ENCODE data around the gene SSH2. TPM values are rescaled to one million over a fixed set of nuclear protein-coding genes. Genes with fewer than 3 reads are reported as not detected.

SSH2 gene
- total RNA-seq, 2 experiments from 2014 or later: 39.4 to 73.9 TPM

GRCh38 chr17:29778956-29779811 lies 150.8 kb downstream of the SSH2 start:
- Histone ChIP-seq H2AFZ (ENCODE audit: low read length) (no peak overlapping the region), H3K9me3 (ENCODE audit: low read length) (no peaks in the 10 kb centered on the region), H4K20me1 (ENCODE audit: insufficient read depth, low read length) (no peaks in the 10 kb centered on the region), H3K4me1 (ENCODE audit: insufficient read depth, low read length, poor library complexity, severe bottlenecking) (peaks cover 10% of the 10 kb centered on the region), H3K27ac (ENCODE audit: low read depth, low read length, poor library complexity, severe bottlenecking) (no peak overlapping the region), H3K36me3 (ENCODE audit: insufficient read depth, low read length) (peaks cover 28% of the 10 kb centered on the region), H3K4me3 (ENCODE audit: low read depth, low read length, poor library complexity, severe bottlenecking) (no peak overlapping the region), H3K9me2 (ENCODE audit: insufficient read depth, low read length) (no peaks in the 10 kb centered on the region), H3K4me2 (ENCODE audit: low read length) (peak overlapping the region; percentile 40), H3K79me2 (ENCODE audit: insufficient read depth, low read depth, low read length) (no peaks in the 10 kb centered on the region)
- ChIA-PET CTCF (ENCODE audit: unreplicated experiment) (interaction anchor here (1.1 kb wide), 1 partner anchor 162 kb away, joined by 5 read pairs; no protein-coding TSS in a partner anchor), POLR2A (interaction anchor here (0.6 to 2.2 kb wide), 7 partner anchors 11 to 629 kb away, joined by 3 to 8 read pairs (median 4); no protein-coding TSS in a partner anchor)
- TF ChIP-seq EZH2phosphoT487 (IDR thresholded peaks at IDR 0.05; ENCODE audit: borderline replicate concordance, low read depth, low read length): no peak
- peak; percentile 95 for TF ChIP-seq CTCF (conservative IDR thresholded peaks at IDR 0.05; ENCODE audit: low read length)
- no TSS peak for BruUV-seq (replicated peaks)
- peak; percentile 79 for DNase-seq (ENCODE audit: low spot score)
- intact Hi-C loops (cut with micrococcal nuclease; ENCODE audit: unreplicated experiment): loop anchor here (1.0 kb wide), 2 partner anchors 140 to 160 kb away; no protein-coding TSS in a partner anchor

GRCh38 chr17:29777663-29778062 lies 152.4 kb downstream of the SSH2 start:
- BruUV-seq (replicated peaks): TSS peak; percentile 34
- DNase-seq (ENCODE audit: low spot score): no peak
- CTCF ChIA-PET (ENCODE audit: unreplicated experiment): no interaction called here
- POLR2A ChIA-PET: interaction anchor here (2.2 kb wide), 1 partner anchor 54 kb away, joined by 8 read pairs; no protein-coding TSS in a partner anchor
- no peaks in the 10 kb centered on the region for H3K79me2 ChIP-seq (ENCODE audit: insufficient read depth, low read depth, low read length)
- H3K36me3 ChIP-seq (ENCODE audit: insufficient read depth, low read length): peaks cover 20% of the 10 kb centered on the region
- peaks cover 11% of the 10 kb centered on the region for H3K4me1 ChIP-seq (ENCODE audit: insufficient read depth, low read length, poor library complexity, severe bottlenecking)
- no peak overlapping the region for H3K27ac ChIP-seq (ENCODE audit: low read depth, low read length, poor library complexity, severe bottlenecking)
- intact Hi-C loops (cut with micrococcal nuclease; ENCODE audit: unreplicated experiment): no loop called here
- no peak overlapping the region for H3K4me3 ChIP-seq (ENCODE audit: low read depth, low read length, poor library complexity, severe bottlenecking)
- H3K9me2 ChIP-seq (ENCODE audit: insufficient read depth, low read length): no peaks in the 10 kb centered on the region
- no peak overlapping the region for H2AFZ ChIP-seq (ENCODE audit: low read length)
- H3K9me3 ChIP-seq (ENCODE audit: low read length): no peaks in the 10 kb centered on the region
- TF ChIP-seq EZH2phosphoT487 (IDR thresholded peaks at IDR 0.05; ENCODE audit: borderline replicate concordance, low read depth, low read length) (no peak), CTCF (conservative IDR thresholded peaks at IDR 0.05; ENCODE audit: low read length) (no peak)
- no peak overlapping the region for H3K4me2 ChIP-seq (ENCODE audit: low read length)
- no peaks in the 10 kb centered on the region for H4K20me1 ChIP-seq (ENCODE audit: insufficient read depth, low read length)

- Histone ChIP-seq H2AFZ (ENCODE audit: low read length) (no peak overlapping the region), H3K27ac (ENCODE audit: low read depth, low read length, poor library complexity, severe bottlenecking) (no peak overlapping the region), H3K9me3 (ENCODE audit: low read length) (no peaks in the 10 kb centered on the region), H3K36me3 (ENCODE audit: insufficient read depth, low read length) (peaks cover 20% of the 10 kb centered on the region; the same call in 1 of the 2 replicates), H4K20me1 (ENCODE audit: insufficient read depth, low read length) (no peaks in the 10 kb centered on the region), H3K79me2 (ENCODE audit: insufficient read depth, low read depth, low read length) (no peaks in the 10 kb centered on the region), H3K4me2 (ENCODE audit: low read length) (no peak overlapping the region), H3K9me2 (ENCODE audit: insufficient read depth, low read length) (no peaks in the 10 kb centered on the region), H3K4me1 (ENCODE audit: insufficient read depth, low read length, poor library complexity, severe bottlenecking) (peaks cover 24% of the 10 kb centered on the region), H3K4me3 (ENCODE audit: low read depth, low read length, poor library complexity, severe bottlenecking) (no peak overlapping the region)
- ChIA-PET POLR2A (interaction anchor here (1.0 kb wide), 1 partner anchor 95 kb away, joined by 3 read pairs; no protein-coding TSS in a partner anchor), CTCF (ENCODE audit: unreplicated experiment) (no interaction called here)
- DNase-seq (ENCODE audit: low spot score): no peak
- intact Hi-C loops (cut with micrococcal nuclease; ENCODE audit: unreplicated experiment): no loop called here
- BruUV-seq (replicated peaks): no TSS peak
- TF ChIP-seq EZH2phosphoT487 (IDR thresholded peaks at IDR 0.05; ENCODE audit: borderline replicate concordance, low read depth, low read length) (no peak), CTCF (conservative IDR thresholded peaks at IDR 0.05; ENCODE audit: low read length) (no peak)
Observed at GRCh38 chr17:29776026-29776425, 154.0 kb downstream of the SSH2 start.

All from OCI-LY7 (cell line).